Uterus (tissue), 2 donors: ENCODE measurements around the gene DDX3X.

Experiments used
- POLR2A ChIP-seq, 2 donors: fragments of 450-650 bp; IDR thresholded peaks; one replicate each; pipeline ENCODE4 v1.6.1; 2016; ENCODE audit warnings: antibody characterized with exemption in 2 of 2, mild to moderate bottlenecking in 1 of 2, moderate library complexity in 1 of 2
- TF ChIP-seq, protein P1 (sequence below), 4 experiments: fragments of 200-600 bp in 2 of 4; fragments of 450-650 bp in 2 of 4; sonication (generic) in 2 of 4; IDR thresholded peaks; one replicate each; pipeline ENCODE4 v1.5.1; 2016 to 2019; ENCODE audit warnings: antibody characterized with exemption in 4 of 4, mild to moderate bottlenecking in 2 of 4, moderate library complexity in 1 of 4

DNA sequence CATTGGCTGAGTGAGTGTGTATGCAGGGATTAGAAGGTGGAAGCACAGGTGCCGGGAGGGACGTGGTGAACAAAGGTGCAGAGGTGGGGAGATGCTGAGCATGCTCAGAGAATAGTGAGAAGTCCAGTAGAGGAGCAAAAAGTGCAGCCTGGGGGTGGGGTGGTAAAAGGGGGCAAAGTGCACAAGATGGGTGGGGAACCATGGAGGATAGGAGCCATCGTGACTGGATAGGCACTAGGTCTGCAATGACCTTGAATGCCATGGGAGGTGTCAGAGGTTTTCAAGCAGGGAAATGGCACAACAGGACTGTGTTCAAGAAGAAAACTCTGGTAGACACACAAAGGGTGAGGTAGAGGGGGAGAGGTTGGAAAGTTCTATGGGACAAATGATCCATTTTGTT, 6.6 kb upstream of the DDX3X start:
- TF ChIP-seq, protein P1, sequence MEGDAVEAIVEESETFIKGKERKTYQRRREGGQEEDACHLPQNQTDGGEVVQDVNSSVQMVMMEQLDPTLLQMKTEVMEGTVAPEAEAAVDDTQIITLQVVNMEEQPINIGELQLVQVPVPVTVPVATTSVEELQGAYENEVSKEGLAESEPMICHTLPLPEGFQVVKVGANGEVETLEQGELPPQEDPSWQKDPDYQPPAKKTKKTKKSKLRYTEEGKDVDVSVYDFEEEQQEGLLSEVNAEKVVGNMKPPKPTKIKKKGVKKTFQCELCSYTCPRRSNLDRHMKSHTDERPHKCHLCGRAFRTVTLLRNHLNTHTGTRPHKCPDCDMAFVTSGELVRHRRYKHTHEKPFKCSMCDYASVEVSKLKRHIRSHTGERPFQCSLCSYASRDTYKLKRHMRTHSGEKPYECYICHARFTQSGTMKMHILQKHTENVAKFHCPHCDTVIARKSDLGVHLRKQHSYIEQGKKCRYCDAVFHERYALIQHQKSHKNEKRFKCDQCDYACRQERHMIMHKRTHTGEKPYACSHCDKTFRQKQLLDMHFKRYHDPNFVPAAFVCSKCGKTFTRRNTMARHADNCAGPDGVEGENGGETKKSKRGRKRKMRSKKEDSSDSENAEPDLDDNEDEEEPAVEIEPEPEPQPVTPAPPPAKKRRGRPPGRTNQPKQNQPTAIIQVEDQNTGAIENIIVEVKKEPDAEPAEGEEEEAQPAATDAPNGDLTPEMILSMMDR (IDR thresholded peaks at IDR 0.05): no peak
- no peak for TF ChIP-seq POLR2A (IDR thresholded peaks at IDR 0.05)
